Keratinocyte (primary cell): Measurements from ENCODE around the gene DHX57. TPM values are rescaled to one million over a fixed set of nuclear protein-coding genes. Genes with fewer than 3 reads are reported as not detected.

Experiments
- DNase-seq: peaks from one replicate; pipeline ENCODE4 v3.0.0-alpha.2; 2011; ENCODE audit warnings: low read depth, missing footprints, low spot score
- FAIRE-seq: peaks from 2 replicates; lab custom pipeline; 2011; peaks lifted over from hg19 to GRCh38; lab: Jason Lieb, UNC
- H2AFZ ChIP-seq: 2 replicates; pipeline ENCODE4 v1.6.0; 2012; ENCODE audit warnings: low read length, control low read depth, inconsistent platforms; ENCODE audit not compliant: control insufficient read depth
- H3K27ac ChIP-seq: 2 replicates; pipeline ENCODE4 v1.5.1; 2011; ENCODE audit warnings: low read length; ENCODE audit not compliant: control insufficient read depth, insufficient read depth
- H3K27me3 ChIP-seq: 3 replicates; pipeline ENCODE4 v1.6.0; 2011; ENCODE audit warnings: low read length; ENCODE audit not compliant: control insufficient read depth, insufficient read depth; ENCODE audit errors: extremely low read depth
- H3K36me3 ChIP-seq, 2 experiments: 2 replicates in 1 of 2; 3 replicates in 1 of 2; pipeline ENCODE4 v1.5.1; 2011; ENCODE audit warnings: low read length in 2 of 2, mild to moderate bottlenecking in 1 of 2; ENCODE audit not compliant: control insufficient read depth in 2 of 2, insufficient read depth in 2 of 2; ENCODE audit errors: extremely low read depth in 1 of 2
- H3K4me1 ChIP-seq: 3 replicates; pipeline ENCODE4 v1.5.1; 2011; ENCODE audit warnings: low read length; ENCODE audit not compliant: control insufficient read depth, insufficient read depth; ENCODE audit errors: extremely low read depth
- H3K4me2 ChIP-seq: 3 replicates; pipeline ENCODE4 v1.6.0; 2011; ENCODE audit warnings: low read depth, low read length; ENCODE audit not compliant: control insufficient read depth, insufficient read depth; ENCODE audit errors: extremely low read depth
- H3K4me3 ChIP-seq, 3 experiments: fragments of 200-600 bp in 1 of 3; sonication (generic) in 1 of 3; 2 replicates in 2 of 3; 3 replicates in 1 of 3; pipeline ENCODE4 v1.5.1; 2011 to 2016; ENCODE audit warnings: low read length in 3 of 3, mild to moderate bottlenecking in 3 of 3, control low read depth in 2 of 3, inconsistent platforms in 1 of 3, low read depth in 1 of 3, mixed read lengths in 1 of 3, mixed run types in 1 of 3, moderate library complexity in 1 of 3; ENCODE audit not compliant: control insufficient read depth in 2 of 3, insufficient read depth in 2 of 3; ENCODE audit errors: extremely low read depth in 1 of 3
- H3K79me2 ChIP-seq: 2 replicates; pipeline ENCODE4 v1.6.0; 2012; ENCODE audit warnings: low read length; ENCODE audit not compliant: control insufficient read depth, insufficient read depth
- H3K9ac ChIP-seq: 3 replicates; pipeline ENCODE4 v1.6.0; 2011; ENCODE audit warnings: low read length; ENCODE audit not compliant: control insufficient read depth, insufficient read depth; ENCODE audit errors: extremely low read depth
- H3K9me1 ChIP-seq: 3 replicates; pipeline ENCODE4 v1.6.0; 2011; ENCODE audit warnings: low read length; ENCODE audit not compliant: control insufficient read depth, insufficient read depth; ENCODE audit errors: extremely low read depth
- H3K9me3 ChIP-seq: 2 replicates; pipeline ENCODE4 v1.5.1; 2012; ENCODE audit warnings: low read depth, low read length; ENCODE audit not compliant: control insufficient read depth
- H4K20me1 ChIP-seq: 3 replicates; pipeline ENCODE4 v1.6.0; 2011; ENCODE audit warnings: low read length; ENCODE audit not compliant: control insufficient read depth, insufficient read depth; ENCODE audit errors: extremely low read depth
- CTCF ChIP-seq, 3 experiments: IDR thresholded peaks in 1 of 3; conservative IDR thresholded peaks in 1 of 3; optimal IDR thresholded peaks in 1 of 3; 2 replicates in 2 of 3; 3 replicates in 1 of 3; pipeline versions ENCODE3 to v1.5.1; 2011; ENCODE audit warnings: low read length in 3 of 3, mild to moderate bottlenecking in 3 of 3, moderate library complexity in 2 of 3, control low read depth in 1 of 3, inconsistent platforms in 1 of 3; ENCODE audit not compliant: insufficient read depth in 2 of 3; ENCODE audit errors: extremely low read depth in 1 of 3
- EZH2 ChIP-seq: IDR thresholded peaks from one replicate; pipeline ENCODE4 v1.6.1; 2012; ENCODE audit warnings: inconsistent platforms, mild to moderate bottlenecking, low read length, moderate library complexity
- dilution Hi-C: fragments of 300-500 bp; cut with MboI; formaldehyde crosslinking; loops from one replicate; pipeline ENCODE4 v1.7.0; 2020; ENCODE audit warnings: low sequenced_read_pairs; ENCODE audit not compliant: extremely low pct_ligation_motif_present
- polyA plus RNA-seq, 5 experiments: library from polyadenylated mRNA; depleted of rRNA in 3 of 5; stranded (reverse) in 3 of 5; stranded (forward) in 1 of 5; unstranded in 1 of 5; fragments of >200 nt; gene quantifications; 1 replicate in 1 of 5; 2 replicates in 3 of 5; 3 replicates in 1 of 5; pipeline versions ENCODE4 v1.2.1 to v1.2.3, GENCODE V29; 2011 to 2012; ENCODE audit warnings: missing spikeins in 2 of 5, low read depth in 1 of 5, low replicate concordance in 1 of 5

Gene DHX57
- polyA plus RNA-seq, 1 donor (not counting 4 experiments of a cell fraction or from before 2014, with no cell fraction given): 19.0 TPM

- Histone ChIP-seq H3K27ac (no peak overlapping the region), H3K9me3 (no peaks in the 10 kb centered on the region), H3K9ac (no peak overlapping the region), H3K36me3 (peaks cover 7 to 11% of the 10 kb centered on the region in 2 experiments), H3K9me1 (no peaks in the 10 kb centered on the region), H3K4me1 (no peaks in the 10 kb centered on the region), H3K79me2 (no peaks in the 10 kb centered on the region), H3K27me3 (no peaks in the 10 kb centered on the region), H4K20me1 (no peaks in the 10 kb centered on the region), H3K4me2 (no peak overlapping the region), H3K4me3 (no peak overlapping the region), H2AFZ (no peak overlapping the region)
- dilution Hi-C loops: no loop called here
- DNase-seq: no peak
- no peak for FAIRE-seq
- TF ChIP-seq EZH2: no peak
- TF ChIP-seq CTCF (optimal IDR thresholded peaks at IDR 0.05 in 1 of 3, IDR thresholded peaks at IDR 0.05 in 1 of 3, conservative IDR thresholded peaks at IDR 0.05 in 1 of 3; ENCODE audit: extremely low read depth in 1 of 3, insufficient read depth in 2 of 3, low read length in 3 of 3): no peak
These were observed 59.8 kb downstream of the DHX57 start for GRCh38 chr2:38815936-38816335.

DNA sequence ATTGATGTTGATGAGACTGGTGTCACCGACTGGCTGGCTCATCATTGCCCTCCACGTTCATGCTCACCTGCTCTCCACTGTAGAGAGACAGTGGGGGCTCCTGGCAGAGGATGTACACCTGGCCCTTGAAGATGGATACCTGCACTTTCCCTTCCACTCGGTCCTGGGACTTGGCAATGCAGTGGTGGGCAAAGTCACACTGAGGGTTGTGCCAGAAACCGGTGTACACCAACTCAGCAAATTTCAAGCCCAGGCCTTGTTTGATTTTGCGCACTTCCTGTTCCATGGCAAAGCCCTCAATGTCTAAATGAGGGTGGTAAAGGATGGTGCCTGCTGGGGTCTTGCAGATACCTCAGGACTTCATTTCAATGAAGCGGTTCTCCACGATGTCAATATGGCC lies 65.2 kb downstream of the DHX57 start:
- dilution Hi-C loops: no loop called here
- Histone ChIP-seq H3K27ac (no peak overlapping the region), H3K79me2 (no peaks in the 10 kb centered on the region), H3K36me3 (peaks cover 2 to 13% of the 10 kb centered on the region in 2 experiments), H3K9me3 (no peaks in the 10 kb centered on the region), H3K4me2 (no peak overlapping the region), H3K9ac (no peak overlapping the region), H3K9me1 (no peaks in the 10 kb centered on the region), H2AFZ (no peak overlapping the region), H3K4me3 (no peak overlapping the region), H3K4me1 (no peaks in the 10 kb centered on the region), H3K27me3 (no peaks in the 10 kb centered on the region), H4K20me1 (no peaks in the 10 kb centered on the region)
- DNase-seq (no peak), FAIRE-seq (no peak)
- TF ChIP-seq CTCF (optimal IDR thresholded peaks at IDR 0.05 in 1 of 3, IDR thresholded peaks at IDR 0.05 in 1 of 3, conservative IDR thresholded peaks at IDR 0.05 in 1 of 3; ENCODE audit: extremely low read depth in 1 of 3, insufficient read depth in 2 of 3, low read length in 3 of 3): no peak
- TF ChIP-seq EZH2: no peak
